NB4 (cell line): Measurements from ENCODE around the gene PPP4C.

Experiments used
- DNase-seq: peaks from one replicate; pipeline ENCODE4 v3.0.0; 2010; ENCODE audit warnings: low read depth
- H3K4me3 ChIP-seq: one replicate; pipeline ENCODE4 v1.5.1; 2011; ENCODE audit warnings: mild to moderate bottlenecking, low read depth, low read length, moderate library complexity
- MAX ChIP-seq: IDR thresholded peaks from 2 replicates; pipeline ENCODE4 v1.6.1; 2011; ENCODE audit warnings: low read depth, low read length
- MYC ChIP-seq: IDR thresholded peaks from 2 replicates; pipeline ENCODE4 v1.6.1; 2011; ENCODE audit warnings: low read depth, low read length
- POLR2A ChIP-seq: IDR thresholded peaks from 2 replicates; pipeline ENCODE4 v1.6.1; 2011; ENCODE audit warnings: mild to moderate bottlenecking; ENCODE audit not compliant: insufficient read length; ENCODE audit errors: extremely low read depth
- TF ChIP-seq, protein P1 (sequence below): IDR thresholded peaks from one replicate; pipeline ENCODE4 v1.5.1; 2012; ENCODE audit warnings: low read depth, low read length

The PPP4C gene

DNA sequence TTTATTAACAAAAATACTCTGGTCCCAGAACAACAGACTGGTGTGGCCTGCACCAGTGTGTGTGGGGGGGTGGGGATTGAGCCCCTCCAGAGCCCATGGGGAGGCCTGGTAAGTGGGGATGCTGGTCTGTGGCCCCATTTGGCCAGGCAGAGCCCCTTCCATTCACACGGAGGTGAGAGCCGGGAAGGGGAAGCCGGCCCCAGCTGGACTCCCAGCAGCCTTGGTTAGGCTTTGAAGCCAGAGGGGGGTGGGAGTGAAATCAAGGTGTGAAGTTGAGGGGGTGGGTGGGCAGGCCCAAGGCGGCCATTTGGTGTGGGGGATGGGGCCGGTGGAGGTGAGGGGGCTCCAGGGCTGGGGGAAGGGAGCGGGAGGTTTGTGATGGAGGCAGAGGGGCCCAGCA, 10.0 kb downstream of the PPP4C start:
- DNase-seq, result no peak
- no peak overlapping the region for H3K4me3 ChIP-seq
- no peak for TF ChIP-seq MYC
- no peak for TF ChIP-seq POLR2A
- TF ChIP-seq, protein P1, sequence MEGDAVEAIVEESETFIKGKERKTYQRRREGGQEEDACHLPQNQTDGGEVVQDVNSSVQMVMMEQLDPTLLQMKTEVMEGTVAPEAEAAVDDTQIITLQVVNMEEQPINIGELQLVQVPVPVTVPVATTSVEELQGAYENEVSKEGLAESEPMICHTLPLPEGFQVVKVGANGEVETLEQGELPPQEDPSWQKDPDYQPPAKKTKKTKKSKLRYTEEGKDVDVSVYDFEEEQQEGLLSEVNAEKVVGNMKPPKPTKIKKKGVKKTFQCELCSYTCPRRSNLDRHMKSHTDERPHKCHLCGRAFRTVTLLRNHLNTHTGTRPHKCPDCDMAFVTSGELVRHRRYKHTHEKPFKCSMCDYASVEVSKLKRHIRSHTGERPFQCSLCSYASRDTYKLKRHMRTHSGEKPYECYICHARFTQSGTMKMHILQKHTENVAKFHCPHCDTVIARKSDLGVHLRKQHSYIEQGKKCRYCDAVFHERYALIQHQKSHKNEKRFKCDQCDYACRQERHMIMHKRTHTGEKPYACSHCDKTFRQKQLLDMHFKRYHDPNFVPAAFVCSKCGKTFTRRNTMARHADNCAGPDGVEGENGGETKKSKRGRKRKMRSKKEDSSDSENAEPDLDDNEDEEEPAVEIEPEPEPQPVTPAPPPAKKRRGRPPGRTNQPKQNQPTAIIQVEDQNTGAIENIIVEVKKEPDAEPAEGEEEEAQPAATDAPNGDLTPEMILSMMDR, result no peak
- TF ChIP-seq MAX, result no peak

- no peak for TF ChIP-seq MAX
- TF ChIP-seq, protein P1, result no peak
- no peak for TF ChIP-seq MYC
- TF ChIP-seq POLR2A, result no peak
- no peak overlapping the region for H3K4me3 ChIP-seq
- DNase-seq, result no peak
Measured at GRCh38 chr16:30086291-30087140, 10.7 kb downstream of the PPP4C start.

- H3K4me3 ChIP-seq, result no peak overlapping the region
- DNase-seq, result peak; percentile 61
- TF ChIP-seq, protein P1, result no peak
- no peak for TF ChIP-seq POLR2A
- no peak for TF ChIP-seq MYC
- TF ChIP-seq MAX, result no peak
Measured at GRCh38 chr16:30087181-30087898, 11.5 kb downstream of the PPP4C start.

GRCh38 chr16:30088237-30088831, 12.5 kb downstream of the PPP4C start:
- no peak overlapping the region for H3K4me3 ChIP-seq
- TF ChIP-seq MYC (no peak), MAX (no peak), POLR2A (no peak)
- DNase-seq, result no peak

- H3K4me3 ChIP-seq, result no peak overlapping the region
- TF ChIP-seq POLR2A (no peak), MAX (no peak), MYC (no peak)
- TF ChIP-seq, protein P1, result no peak
- no peak for DNase-seq
Measured at GRCh38 chr16:30088832-30089624, 13.2 kb downstream of the PPP4C start.
